Activated naive CD8-positive, alpha-beta T cell treated with anti-CD3 and anti-CD28 coated beads, Interleukin-2, amount 10 ng/mL, durations not matched to agents 7 days and 5 days (primary cell): ENCODE data around the gene PSMD14. TPM values are rescaled to one million over a fixed set of nuclear protein-coding genes. Genes with fewer than 3 reads are reported as not detected.

Experiments used
- ATAC-seq: fragments of 150-1000 bp; cut with Tn5 transposase; one replicate; pipeline ENCODE4 v1.10.0; 2021; ENCODE audit warnings: low read depth, moderate library complexity
- POLR2A ChIA-PET: fragments of 350-600 bp; sonication (Branson Sonifier 250); formaldehyde crosslinking; loops from one replicate; lab custom pipeline; 2021; ENCODE audit warnings: antibody characterized with exemption; lab: Charles Lee
- DNase-seq: peaks from one replicate; pipeline ENCODE4 v3.0.0; 2021
- H3K27ac Mint-ChIP-seq: one replicate; pipeline ENCODE4 v1.8.0; 2022; ENCODE audit warnings: mild to moderate bottlenecking, mixed read lengths
- H3K27me3 Mint-ChIP-seq: one replicate; pipeline ENCODE4 v1.8.0; 2022; ENCODE audit warnings: mild to moderate bottlenecking, moderate library complexity, mixed read lengths
- H3K36me3 Mint-ChIP-seq: one replicate; pipeline ENCODE4 v1.8.0; 2021; ENCODE audit warnings: mild to moderate bottlenecking, mixed read lengths
- H3K4me1 Mint-ChIP-seq: one replicate; pipeline ENCODE4 v1.8.0; 2021; ENCODE audit warnings: mixed read lengths
- H3K4me3 Mint-ChIP-seq: one replicate; pipeline ENCODE4 v1.8.0; 2022; ENCODE audit warnings: mild to moderate bottlenecking, moderate library complexity, mixed read lengths
- H3K9me3 Mint-ChIP-seq: one replicate; pipeline ENCODE4 v1.8.0; 2021; ENCODE audit warnings: mixed read lengths
- total RNA-seq, 2 experiments: library from RNA; stranded (reverse); gene quantifications; one replicate each; pipeline ENCODE4 v1.2.3, GENCODE V29; 2021

Gene PSMD14
- total RNA-seq, 2 experiments from 2014 or later = 46.4 to 48.1 TPM

DNA sequence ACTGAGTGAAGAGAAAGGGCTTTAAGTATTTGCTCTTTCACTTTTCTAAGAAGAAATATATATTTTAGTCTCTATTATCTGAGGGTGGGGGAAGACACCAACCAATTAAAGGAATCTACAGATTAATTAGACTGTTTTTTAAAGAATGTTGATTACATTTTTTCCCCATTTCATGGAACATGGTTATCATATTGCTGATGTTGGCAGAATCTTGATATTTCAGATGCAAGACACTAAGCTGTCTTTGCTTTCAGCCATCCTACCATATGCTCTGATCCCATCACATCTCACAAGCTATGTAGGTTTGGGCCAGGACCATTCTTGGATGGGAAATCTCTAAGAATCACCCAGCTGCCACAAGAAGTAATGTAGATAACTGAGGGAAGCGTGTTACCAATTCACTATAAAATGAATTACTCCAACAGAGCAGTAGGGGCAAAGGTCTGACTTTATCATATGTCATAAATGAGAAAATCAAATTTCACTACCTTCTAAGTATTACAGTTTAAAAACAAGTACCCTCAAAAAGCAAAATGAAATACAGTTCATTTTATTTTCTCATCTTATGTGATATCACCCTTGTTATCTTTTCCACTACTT, 101.2 kb downstream of the PSMD14 start:
- H3K27me3 Mint-ChIP-seq = peaks cover 7% of the 10 kb centered on the region
- peaks cover 7% of the 10 kb centered on the region for H3K4me1 Mint-ChIP-seq
- H3K9me3 Mint-ChIP-seq = no peaks in the 10 kb centered on the region
- POLR2A ChIA-PET = no interaction called here
- H3K36me3 Mint-ChIP-seq = peaks cover 18% of the 10 kb centered on the region
- DNase-seq (no peak), ATAC-seq (no peak)
- H3K4me3 Mint-ChIP-seq = no peak overlapping the region
- H3K27ac Mint-ChIP-seq = no peak overlapping the region

DNA sequence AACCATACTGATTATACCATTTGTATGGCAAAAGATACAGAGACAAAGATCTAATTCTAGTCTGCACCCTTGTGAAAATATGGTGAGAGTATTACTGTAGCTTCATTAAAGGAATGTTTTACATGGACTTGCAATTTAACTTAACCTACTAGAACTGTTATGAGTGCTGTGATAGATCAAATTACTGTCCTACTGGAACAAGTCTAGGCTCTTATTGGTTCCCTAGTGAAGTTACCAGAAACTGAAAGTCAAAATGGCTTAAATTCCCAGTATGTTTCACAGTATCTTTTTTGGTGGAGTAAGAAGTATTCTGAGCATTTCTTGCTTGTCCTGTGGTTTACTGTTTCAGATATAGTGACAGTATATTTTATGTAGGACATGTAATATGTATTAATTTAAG, 104.1 kb downstream of the PSMD14 start:
- Mint-ChIP-seq H3K27me3 (peaks cover 33% of the 10 kb centered on the region), H3K36me3 (peaks cover 18% of the 10 kb centered on the region), H3K9me3 (no peaks in the 10 kb centered on the region), H3K4me3 (no peak overlapping the region), H3K27ac (no peak overlapping the region), H3K4me1 (peaks cover 30% of the 10 kb centered on the region)
- no peak for DNase-seq
- ATAC-seq = no peak
- POLR2A ChIA-PET = no interaction called here

- ATAC-seq = peak; percentile 51
- H3K36me3 Mint-ChIP-seq = peaks cover 17% of the 10 kb centered on the region
- H3K27ac Mint-ChIP-seq = no peak overlapping the region
- peaks cover 52% of the 10 kb centered on the region for H3K27me3 Mint-ChIP-seq
- peak; percentile 55 for DNase-seq
- POLR2A ChIA-PET = interaction anchor here (0.9 to 1.5 kb wide), 2 partner anchors 105 to 106 kb away, joined by 3 to 6 read pairs; partner anchors contain the start of gene PSMD14
- peaks cover 45% of the 10 kb centered on the region for H3K4me1 Mint-ChIP-seq
- H3K9me3 Mint-ChIP-seq = no peaks in the 10 kb centered on the region
- H3K4me3 Mint-ChIP-seq = peak overlapping the region; percentile 67
These were observed 106.1 kb downstream of the PSMD14 start for GRCh38 chr2:161414042-161415033.

GRCh38 chr2:161415034-161415986, 107.1 kb downstream of the PSMD14 start:
- Mint-ChIP-seq H3K4me3 (peak overlapping the region; percentile 64), H3K27me3 (peaks cover 61% of the 10 kb centered on the region), H3K9me3 (no peaks in the 10 kb centered on the region), H3K4me1 (peaks cover 47% of the 10 kb centered on the region), H3K27ac (no peak overlapping the region), H3K36me3 (peaks cover 15% of the 10 kb centered on the region)
- DNase-seq (peak; percentile 39), ATAC-seq (peak; percentile 51)
- POLR2A ChIA-PET = interaction anchor here (0.8 to 0.9 kb wide), 2 partner anchors 28 to 106 kb away, joined by 3 read pairs; no protein-coding TSS in a partner anchor

DNA sequence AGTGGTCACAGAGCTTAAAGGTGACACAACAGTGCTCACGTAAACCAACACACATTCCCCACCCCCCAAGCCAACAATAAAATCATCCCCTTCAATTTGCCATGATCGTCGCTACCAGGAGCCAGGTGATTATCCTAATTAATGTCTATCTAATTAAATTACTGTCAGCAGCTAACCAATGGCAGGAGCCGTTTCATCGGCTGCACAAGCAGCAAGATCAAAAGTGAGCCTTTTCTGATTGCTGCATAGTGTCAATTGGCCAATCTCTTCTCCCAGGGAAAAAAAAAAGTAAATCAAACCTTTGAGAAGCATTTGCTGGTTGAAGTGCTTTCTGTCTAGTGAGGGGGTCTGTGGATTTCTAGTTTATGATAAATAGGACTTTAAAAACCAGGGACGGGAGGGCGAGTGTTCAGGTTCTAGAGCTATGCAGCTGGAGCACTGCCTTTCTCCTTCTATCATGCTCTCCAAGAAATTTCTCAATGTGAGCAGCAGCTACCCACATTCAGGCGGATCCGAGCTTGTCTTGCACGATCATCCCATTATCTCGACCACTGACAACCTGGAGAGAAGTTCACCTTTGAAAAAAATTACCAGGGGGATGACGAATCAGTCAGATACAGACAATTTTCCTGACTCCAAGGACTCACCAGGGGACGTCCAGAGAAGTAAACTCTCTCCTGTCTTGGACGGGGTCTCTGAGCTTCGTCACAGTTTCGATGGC, 107.9 kb downstream of the PSMD14 start, which contains the start of gene TBR1:
Gene TBR1 (plus strand): TSS at position 311 of the 721 bp plus-strand sequence. CDS start 114 bp downstream, at position 425.
- Mint-ChIP-seq H3K4me3 (peak within 1 kb of the TSS; percentile 64), H3K27me3 (peaks cover 69% of the 10 kb centered on the region), H3K4me1 (peaks cover 53% of the 10 kb centered on the region), H3K27ac (no peak within 1 kb of the TSS), H3K9me3 (no peaks in the 10 kb centered on the region), H3K36me3 (peaks cover 15% of the 10 kb centered on the region)
- POLR2A ChIA-PET = interaction anchor here (0.8 kb wide), 1 partner anchor 29 kb away, joined by 3 read pairs; no protein-coding TSS in a partner anchor
- DNase-seq (no peak), ATAC-seq (no peak)

- no peaks in the 10 kb centered on the region for H3K9me3 Mint-ChIP-seq
- DNase-seq = peak; percentile 53
- H3K27me3 Mint-ChIP-seq = peaks cover 76% of the 10 kb centered on the region
- H3K36me3 Mint-ChIP-seq = peaks cover 8% of the 10 kb centered on the region
- H3K4me1 Mint-ChIP-seq = peaks cover 53% of the 10 kb centered on the region
- ATAC-seq = peak; percentile 17
- H3K4me3 Mint-ChIP-seq = peak overlapping the region; percentile 64
- POLR2A ChIA-PET = interaction anchor here (0.8 kb wide), 1 partner anchor 29 kb away, joined by 3 read pairs; no protein-coding TSS in a partner anchor
- no peak overlapping the region for H3K27ac Mint-ChIP-seq
These were observed 108.6 kb downstream of the PSMD14 start for GRCh38 chr2:161416708-161417437.

GRCh38 chr2:161417438-161418274, 109.4 kb downstream of the PSMD14 start:
- no peak for DNase-seq
- POLR2A ChIA-PET = no interaction called here
- ATAC-seq = no peak
- Mint-ChIP-seq H3K36me3 (peaks cover 5% of the 10 kb centered on the region), H3K4me3 (peak overlapping the region; percentile 61), H3K27me3 (peaks cover 84% of the 10 kb centered on the region), H3K9me3 (no peaks in the 10 kb centered on the region), H3K27ac (no peak overlapping the region), H3K4me1 (peaks cover 50% of the 10 kb centered on the region)

DNA sequence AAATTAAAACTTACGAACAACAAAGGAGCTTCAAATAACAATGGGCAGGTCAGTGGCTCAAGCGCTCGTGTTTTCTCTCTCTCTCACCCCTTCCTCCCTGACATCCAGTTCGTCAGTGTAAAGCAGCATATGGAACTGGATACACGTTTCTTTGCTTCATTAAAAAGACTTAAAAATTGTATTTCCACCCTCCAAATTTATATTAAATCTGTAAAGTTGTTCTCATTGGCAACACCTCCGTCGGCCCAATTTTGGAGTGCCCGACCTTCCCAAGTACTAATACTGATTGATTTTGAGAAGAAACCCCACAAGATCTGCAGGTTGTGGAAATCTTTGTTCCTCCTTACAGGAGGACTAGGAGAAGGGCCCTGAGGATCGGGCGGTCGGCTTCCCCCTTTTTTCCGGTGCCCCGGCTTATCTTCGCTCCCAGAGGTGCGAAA, 110.1 kb downstream of the PSMD14 start:
- no peak for DNase-seq
- peaks cover 2% of the 10 kb centered on the region for H3K36me3 Mint-ChIP-seq
- no peak for ATAC-seq
- no peak overlapping the region for H3K27ac Mint-ChIP-seq
- peaks cover 52% of the 10 kb centered on the region for H3K4me1 Mint-ChIP-seq
- no peaks in the 10 kb centered on the region for H3K9me3 Mint-ChIP-seq
- peaks cover 88% of the 10 kb centered on the region for H3K27me3 Mint-ChIP-seq
- peak overlapping the region; percentile 61 for H3K4me3 Mint-ChIP-seq
- POLR2A ChIA-PET = no interaction called here

DNA sequence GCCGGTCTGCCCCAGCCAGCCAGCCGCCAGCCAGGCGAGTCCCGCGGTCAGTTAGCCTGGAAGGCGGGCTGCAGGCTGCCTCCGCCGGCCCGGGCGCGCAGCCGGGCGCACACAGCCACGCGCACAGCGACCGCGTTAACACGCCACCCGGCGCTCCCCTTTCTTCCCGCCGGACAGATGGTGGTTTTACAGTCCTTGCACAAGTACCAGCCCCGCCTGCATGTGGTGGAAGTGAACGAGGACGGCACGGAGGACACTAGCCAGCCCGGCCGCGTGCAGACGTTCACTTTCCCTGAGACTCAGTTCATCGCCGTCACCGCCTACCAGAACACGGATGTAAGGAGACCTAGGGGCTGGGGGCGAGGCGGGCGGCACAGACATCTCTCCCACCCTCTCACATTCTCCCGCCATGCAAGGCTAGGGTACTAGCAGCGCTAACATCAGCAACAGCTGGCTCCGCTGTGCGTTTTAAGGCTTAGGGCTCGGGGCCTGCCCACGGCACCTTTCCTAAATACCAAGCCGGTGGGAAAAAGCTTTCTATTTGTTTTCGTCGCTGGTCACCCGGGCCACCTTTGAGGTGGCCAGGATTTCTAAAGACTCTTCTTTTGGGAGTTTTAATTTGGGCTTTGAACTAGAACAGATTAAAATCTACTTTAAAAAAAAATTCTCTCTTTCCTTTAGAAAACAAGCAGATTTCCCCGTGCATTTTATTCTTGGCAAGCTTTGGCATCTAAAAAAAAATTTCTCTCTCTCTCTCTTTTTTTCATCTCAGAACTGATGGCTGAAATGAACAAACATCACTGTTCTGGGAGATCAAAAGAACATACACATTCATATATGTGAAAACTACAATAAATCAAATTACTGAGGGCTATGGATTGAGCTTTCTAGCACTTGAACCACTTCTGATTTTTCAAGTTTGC, 110.8 kb downstream of the PSMD14 start:
- peaks cover 50% of the 10 kb centered on the region for H3K4me1 Mint-ChIP-seq
- DNase-seq (peak; percentile 48), ATAC-seq (no peak)
- POLR2A ChIA-PET = no interaction called here
- H3K27me3 Mint-ChIP-seq = peaks cover 84% of the 10 kb centered on the region
- H3K36me3 Mint-ChIP-seq = no peaks in the 10 kb centered on the region
- H3K4me3 Mint-ChIP-seq = peak overlapping the region; percentile 78
- H3K27ac Mint-ChIP-seq = no peak overlapping the region
- H3K9me3 Mint-ChIP-seq = no peaks in the 10 kb centered on the region

- DNase-seq (no peak), ATAC-seq (no peak)
- POLR2A ChIA-PET = no interaction called here
- Mint-ChIP-seq H3K27ac (no peak overlapping the region), H3K4me1 (peaks cover 56% of the 10 kb centered on the region), H3K9me3 (no peaks in the 10 kb centered on the region), H3K36me3 (peaks cover 2% of the 10 kb centered on the region), H3K27me3 (peaks cover 90% of the 10 kb centered on the region), H3K4me3 (no peak overlapping the region)
These were observed 111.5 kb downstream of the PSMD14 start for GRCh38 chr2:161419638-161420190.
